Measurements from ENCODE around the gene CFAP157.

GRCh38 chr9:127761491-127761956, 54.7 kb downstream of the CFAP157 start:
- TF ChIP-seq POLR2AphosphoS5 (IDR thresholded peaks at IDR 0.05) = no peak
- TF ChIP-seq CTCF (IDR thresholded peaks at IDR 0.05) = no peak

Measured in suprapubic skin (tissue), 3 donors.